GM19468 (cell line): ENCODE data around the gene ATP11C.
"Not testable (repeated sequence)": the region's sequence is repeated elsewhere in the genome, so short reads cannot be mapped to it uniquely, and the experiment has no call there.

Experiments
- ATAC-seq: cut with Tn5 transposase; IDR thresholded peaks from one replicate; pipeline ENCODE4 v1.9.1; 2021; ENCODE audit warnings: mild to moderate bottlenecking, moderate library complexity, moderate number of reproducible peaks; ENCODE audit not compliant: unreplicated experiment; ENCODE audit errors: extremely low read depth

The ATP11C gene

GRCh38 chrX:139929876-139930275 is 3.0 kb downstream of the ATP11C start:
- ATAC-seq, result no peak

- no peak for ATAC-seq
These were observed 8.2 kb downstream of the ATP11C start for GRCh38 chrX:139924696-139925095.

GRCh38 chrX:139924069-139924695 is 8.7 kb downstream of the ATP11C start:
- ATAC-seq, result no peak

GRCh38 chrX:139921142-139921541 is 11.7 kb downstream of the ATP11C start:
- ATAC-seq, result not testable (repeated sequence)

- no peak for ATAC-seq
These were observed 12.5 kb downstream of the ATP11C start for GRCh38 chrX:139920316-139920715.

- no peak for ATAC-seq
These were observed 18.4 kb downstream of the ATP11C start for GRCh38 chrX:139914421-139914820.

GRCh38 chrX:139909712-139910111 is 23.1 kb downstream of the ATP11C start:
- no peak for ATAC-seq

GRCh38 chrX:139907078-139907477 is 25.8 kb downstream of the ATP11C start:
- ATAC-seq, result no peak

GRCh38 chrX:139905743-139906142 is 27.1 kb downstream of the ATP11C start:
- no peak for ATAC-seq

- no peak for ATAC-seq
These were observed 27.8 kb downstream of the ATP11C start for GRCh38 chrX:139905051-139905450.

GRCh38 chrX:139903210-139903609 is 29.6 kb downstream of the ATP11C start:
- no peak for ATAC-seq

- no peak for ATAC-seq
These were observed 30.3 kb downstream of the ATP11C start for GRCh38 chrX:139902559-139902958.

GRCh38 chrX:139898334-139898733 is 34.5 kb downstream of the ATP11C start:
- ATAC-seq, result no peak

GRCh38 chrX:139892512-139892911 is 40.3 kb downstream of the ATP11C start:
- no peak for ATAC-seq

- ATAC-seq, result no peak
These were observed 41.7 kb downstream of the ATP11C start for GRCh38 chrX:139890991-139891700.

GRCh38 chrX:139889760-139890159 is 43.1 kb downstream of the ATP11C start:
- no peak for ATAC-seq

GRCh38 chrX:139883984-139884383 is 48.9 kb downstream of the ATP11C start:
- ATAC-seq, result no peak

- no peak for ATAC-seq
These were observed 50.6 kb downstream of the ATP11C start for GRCh38 chrX:139882299-139882698.

GRCh38 chrX:139881572-139881971 is 51.3 kb downstream of the ATP11C start:
- no peak for ATAC-seq

GRCh38 chrX:139881130-139881529 is 51.7 kb downstream of the ATP11C start:
- ATAC-seq, result no peak

GRCh38 chrX:139877710-139878414 is 55.0 kb downstream of the ATP11C start:
- no peak for ATAC-seq
